ENCODE measurements around the gene AQP2.

DNA sequence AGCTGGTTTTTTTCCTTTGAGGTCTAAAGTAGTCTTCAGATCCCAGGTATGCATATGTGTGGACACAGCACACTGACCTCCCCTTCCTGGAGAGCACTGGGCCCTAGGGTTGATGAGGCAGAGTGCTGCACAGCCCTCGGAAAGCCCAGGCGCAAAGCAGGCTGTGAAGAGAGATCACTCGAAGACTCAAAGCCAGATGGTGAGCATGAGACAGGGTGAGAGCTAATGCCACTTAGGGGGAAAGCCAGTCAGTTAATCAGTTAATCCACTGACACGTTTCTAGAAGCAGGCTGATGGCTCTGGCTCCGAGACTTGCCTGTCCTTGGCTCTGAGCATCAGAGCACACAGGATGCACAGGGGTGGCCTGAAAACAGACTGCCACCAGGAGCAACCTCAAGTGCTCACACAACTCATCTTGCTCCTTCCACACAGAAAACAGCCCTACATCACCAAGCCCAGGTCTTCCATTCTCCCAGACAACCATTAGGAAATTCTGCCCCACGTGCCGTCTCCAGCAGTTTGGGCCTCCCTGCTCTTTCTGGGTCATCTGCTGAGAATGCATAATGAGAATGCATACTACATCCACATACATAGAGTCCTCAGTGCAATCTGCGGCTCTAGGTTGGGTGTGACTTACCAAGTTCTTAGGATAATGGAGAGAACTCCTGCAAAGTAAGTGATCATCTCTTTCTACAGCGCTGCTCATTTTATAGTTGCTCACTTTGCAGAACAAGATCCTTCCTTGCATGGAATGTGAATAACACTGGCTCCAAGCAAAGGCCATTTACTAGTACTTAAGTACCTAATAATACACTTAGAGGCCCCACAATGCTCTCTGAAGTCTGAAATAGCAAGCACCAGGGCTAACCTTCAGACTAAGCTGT is 34.2 kb downstream of the AQP2 start:
- TF ChIP-seq, protein P1, sequence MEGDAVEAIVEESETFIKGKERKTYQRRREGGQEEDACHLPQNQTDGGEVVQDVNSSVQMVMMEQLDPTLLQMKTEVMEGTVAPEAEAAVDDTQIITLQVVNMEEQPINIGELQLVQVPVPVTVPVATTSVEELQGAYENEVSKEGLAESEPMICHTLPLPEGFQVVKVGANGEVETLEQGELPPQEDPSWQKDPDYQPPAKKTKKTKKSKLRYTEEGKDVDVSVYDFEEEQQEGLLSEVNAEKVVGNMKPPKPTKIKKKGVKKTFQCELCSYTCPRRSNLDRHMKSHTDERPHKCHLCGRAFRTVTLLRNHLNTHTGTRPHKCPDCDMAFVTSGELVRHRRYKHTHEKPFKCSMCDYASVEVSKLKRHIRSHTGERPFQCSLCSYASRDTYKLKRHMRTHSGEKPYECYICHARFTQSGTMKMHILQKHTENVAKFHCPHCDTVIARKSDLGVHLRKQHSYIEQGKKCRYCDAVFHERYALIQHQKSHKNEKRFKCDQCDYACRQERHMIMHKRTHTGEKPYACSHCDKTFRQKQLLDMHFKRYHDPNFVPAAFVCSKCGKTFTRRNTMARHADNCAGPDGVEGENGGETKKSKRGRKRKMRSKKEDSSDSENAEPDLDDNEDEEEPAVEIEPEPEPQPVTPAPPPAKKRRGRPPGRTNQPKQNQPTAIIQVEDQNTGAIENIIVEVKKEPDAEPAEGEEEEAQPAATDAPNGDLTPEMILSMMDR (conservative IDR thresholded peaks at IDR 0.05; ENCODE audit: low read length), result no peak
- no peak for TF ChIP-seq EZH2phosphoT487 (IDR thresholded peaks at IDR 0.05; ENCODE audit: borderline replicate concordance, low read depth, low read length)
